ENCODE measurements around the gene RMC1.

DNA sequence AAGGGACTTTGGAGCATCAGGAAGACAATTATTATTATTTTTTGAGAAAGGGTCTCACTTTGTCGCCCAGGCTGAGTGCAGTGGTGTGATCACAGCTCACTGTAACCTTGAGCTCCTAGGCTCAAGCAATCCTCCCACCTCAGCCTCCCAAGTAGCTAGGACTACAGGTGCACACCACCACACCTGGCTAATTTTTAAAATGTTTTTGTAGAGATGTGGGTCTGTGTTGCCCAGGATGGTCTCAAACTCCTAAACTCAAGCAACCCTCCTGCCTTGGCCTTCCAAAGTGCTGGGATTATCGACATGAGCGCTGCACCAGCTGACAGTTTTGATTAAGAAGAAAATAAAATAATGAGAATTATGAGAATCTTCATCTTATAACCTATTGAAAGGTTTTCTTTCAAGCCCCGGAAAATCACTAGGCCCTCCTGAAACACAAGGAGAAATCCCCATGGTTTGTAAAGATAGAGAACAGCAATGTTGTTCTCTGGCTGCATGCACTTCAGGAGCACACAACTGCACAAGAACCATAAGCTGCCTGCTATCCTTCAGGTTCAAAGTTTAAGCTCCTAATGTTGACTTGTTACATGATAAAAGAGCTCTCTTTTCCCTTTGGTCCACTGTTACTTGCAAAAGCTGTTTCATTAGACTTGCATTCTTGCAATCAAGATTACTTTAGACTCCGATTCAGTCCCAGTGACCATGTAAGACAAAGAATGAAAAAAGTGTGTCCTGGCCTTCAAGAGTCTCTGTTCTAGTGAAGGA lies 66.2 kb downstream of the RMC1 start:
- TF ChIP-seq POLR2A (IDR thresholded peaks at IDR 0.05) (no peak), CTCF (IDR thresholded peaks at IDR 0.05) (no peak)

Data from transverse colon (tissue), 3 donors.